ENCODE data around the gene RAB11FIP3. TPM values are rescaled to one million over a fixed set of nuclear protein-coding genes. Genes with fewer than 3 reads are reported as not detected.

The RAB11FIP3 gene
- total and polyA plus RNA-seq, 9 of the 15 experiments (the other 6 are each of a cell fraction or from before 2014, with no cell fraction given): 0.46 to 13.1 (median 4.3) TPM

DNA sequence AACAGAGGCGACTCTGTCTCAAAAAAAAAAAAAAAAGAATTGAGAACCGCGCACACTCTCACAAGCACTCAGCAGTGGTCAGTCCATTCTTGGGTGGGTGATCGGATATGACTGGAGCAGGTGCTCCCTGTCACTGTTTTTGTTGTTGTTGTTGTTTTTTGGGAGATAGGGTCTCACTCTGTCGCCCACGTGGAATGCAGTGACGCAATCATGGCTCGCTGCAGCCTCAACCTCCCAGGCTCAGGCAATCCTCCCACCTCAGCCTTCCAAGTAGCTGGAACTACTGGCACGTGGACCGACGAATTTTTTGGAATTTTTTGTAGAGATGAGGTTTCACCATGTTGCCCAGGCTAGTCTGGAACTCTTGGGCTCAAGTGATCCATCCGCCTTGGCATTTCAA, 30.0 kb downstream of the RAB11FIP3 start:
- no peak overlapping the region for H3K9ac ChIP-seq (ENCODE audit: insufficient read depth in 1 of 2, low read depth in 2 of 2, low read length in 2 of 2)
- TF ChIP-seq ASH1L (IDR thresholded peaks at IDR 0.05; ENCODE audit: borderline replicate concordance, low read depth, partially characterized antibody): no peak
- TF ChIP-seq, protein P1, sequence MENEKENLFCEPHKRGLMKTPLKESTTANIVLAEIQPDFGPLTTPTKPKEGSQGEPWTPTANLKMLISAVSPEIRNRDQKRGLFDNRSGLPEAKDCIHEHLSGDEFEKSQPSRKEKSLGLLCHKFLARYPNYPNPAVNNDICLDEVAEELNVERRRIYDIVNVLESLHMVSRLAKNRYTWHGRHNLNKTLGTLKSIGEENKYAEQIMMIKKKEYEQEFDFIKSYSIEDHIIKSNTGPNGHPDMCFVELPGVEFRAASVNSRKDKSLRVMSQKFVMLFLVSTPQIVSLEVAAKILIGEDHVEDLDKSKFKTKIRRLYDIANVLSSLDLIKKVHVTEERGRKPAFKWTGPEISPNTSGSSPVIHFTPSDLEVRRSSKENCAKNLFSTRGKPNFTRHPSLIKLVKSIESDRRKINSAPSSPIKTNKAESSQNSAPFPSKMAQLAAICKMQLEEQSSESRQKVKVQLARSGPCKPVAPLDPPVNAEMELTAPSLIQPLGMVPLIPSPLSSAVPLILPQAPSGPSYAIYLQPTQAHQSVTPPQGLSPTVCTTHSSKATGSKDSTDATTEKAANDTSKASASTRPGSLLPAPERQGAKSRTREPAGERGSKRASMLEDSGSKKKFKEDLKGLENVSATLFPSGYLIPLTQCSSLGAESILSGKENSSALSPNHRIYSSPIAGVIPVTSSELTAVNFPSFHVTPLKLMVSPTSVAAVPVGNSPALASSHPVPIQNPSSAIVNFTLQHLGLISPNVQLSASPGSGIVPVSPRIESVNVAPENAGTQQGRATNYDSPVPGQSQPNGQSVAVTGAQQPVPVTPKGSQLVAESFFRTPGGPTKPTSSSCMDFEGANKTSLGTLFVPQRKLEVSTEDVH (IDR thresholded peaks at IDR 0.05; ENCODE audit: low read depth, partially characterized antibody): no peak
- TF ChIP-seq CEBPB (tag; IDR thresholded peaks at IDR 0.05): peak; percentile 54; the same call in 1 of the 2 replicates
- ATAC-seq (no peak), FAIRE-seq (no peak), DNase-seq (ENCODE audit: extremely low read depth in 1 of 4, low spot score in 3 of 4) (no peak)
- intact Hi-C loops (cut with micrococcal nuclease) (no loop called here), in situ Hi-C loops (cut with MboI) (no loop called here)
- H3K27ac ChIP-seq (ENCODE audit: extremely low read depth, low read depth, low read length): no peak overlapping the region
- no peak overlapping the region for H2AFZ ChIP-seq (ENCODE audit: low read depth, low read length)
- H3K9me1 ChIP-seq (ENCODE audit: control insufficient read depth, insufficient read depth, low read length): peaks cover 4% of the 10 kb centered on the region
- H3K4me1 ChIP-seq (replicated peaks in 1 of 2; ENCODE audit: control insufficient read depth in 2 of 2, insufficient read depth in 2 of 2, low read length in 2 of 2): peaks cover 10 to 11% of the 10 kb centered on the region in 2 experiments
- no peaks in the 10 kb centered on the region for H3K27me3 ChIP-seq (ENCODE audit: control insufficient read depth in 2 of 2, insufficient read depth in 2 of 2, low read length in 2 of 2)
- H3K79me2 ChIP-seq (ENCODE audit: control insufficient read depth, insufficient read depth, low read length): no peaks in the 10 kb centered on the region
- H3K9me3 ChIP-seq (replicated peaks; ENCODE audit: control insufficient read depth, insufficient read depth, low read depth, low read length): no peaks in the 10 kb centered on the region
- no TSS peak for BruUV-seq (replicated peaks)
- no peaks in the 10 kb centered on the region for H3K36me3 ChIP-seq (ENCODE audit: control insufficient read depth, insufficient read depth, low read length)
- 69% methylated on average over 9 of the region's 12 CpGs for WGBS (ENCODE audit: insufficient coverage, low coverage, missing lambda C conversion rate)
- H3K4me3 ChIP-seq: no peak overlapping the region
- 0 out of 2 replicates have a peak, but pooled peaks cover 9% of the 10 kb centered on the region for H4K20me1 ChIP-seq (replicated peaks; ENCODE audit: control insufficient read depth, insufficient read depth, low read length)
- H3K4me2 ChIP-seq (ENCODE audit: insufficient read depth, low read length): no peak overlapping the region
- ChIA-PET CTCF (ENCODE audit: low intra/inter-chr PET ratio) (no interaction called here), POLR2A (no interaction called here)

Measured in K562 (cell line).